Activated naive CD4-positive, alpha-beta T cell treated with anti-CD3 and anti-CD28 coated beads, Interleukin-2, amount 50 U/mL, for 16 hours (primary cell): Measurements from ENCODE around the gene MRPS15.
"Not testable (repeated sequence)": the region's sequence is repeated elsewhere in the genome, so short reads cannot be mapped to it uniquely, and the experiment has no call there.

Source experiments
- DNase-seq: peaks from one replicate; pipeline ENCODE4 v3.0.0-alpha.2; 2020

Gene MRPS15

GRCh38 chr1:36463803-36464604 lies at the start of gene MRPS15:
MRPS15 (minus strand) TSS chr1:36464384; CDS start chr1:36464275, 109 bp downstream.
- DNase-seq: peak; percentile 97

- no peak for DNase-seq
Measured at GRCh38 chr1:36512842-36513241, 48.7 kb upstream of the MRPS15 start.

- no peak for DNase-seq
Measured at GRCh38 chr1:36511804-36512798, 47.9 kb upstream of the MRPS15 start.

- not testable (repeated sequence) for DNase-seq
Measured at GRCh38 chr1:36511220-36511619, 47.0 kb upstream of the MRPS15 start.

- DNase-seq: no peak
Measured at GRCh38 chr1:36510418-36510817, 46.2 kb upstream of the MRPS15 start.

GRCh38 chr1:36508257-36508656 lies 44.1 kb upstream of the MRPS15 start:
- no peak for DNase-seq

GRCh38 chr1:36506276-36506920 lies 42.2 kb upstream of the MRPS15 start:
- no peak for DNase-seq

- DNase-seq: no peak
Measured at GRCh38 chr1:36503733-36504132, 39.5 kb upstream of the MRPS15 start.

GRCh38 chr1:36503159-36503558 lies 39.0 kb upstream of the MRPS15 start:
- no peak for DNase-seq

- no peak for DNase-seq
Measured at GRCh38 chr1:36502616-36503015, 38.4 kb upstream of the MRPS15 start.

GRCh38 chr1:36501911-36502310 lies 37.7 kb upstream of the MRPS15 start:
- DNase-seq: not testable (repeated sequence)

GRCh38 chr1:36497207-36497606 lies 33.0 kb upstream of the MRPS15 start:
- DNase-seq: no peak

GRCh38 chr1:36494971-36495370 lies 30.8 kb upstream of the MRPS15 start:
- no peak for DNase-seq

- no peak for DNase-seq
Measured at GRCh38 chr1:36493524-36493923, 29.3 kb upstream of the MRPS15 start.

GRCh38 chr1:36492491-36492890 lies 28.3 kb upstream of the MRPS15 start:
- no peak for DNase-seq

- not testable (repeated sequence) for DNase-seq
Measured at GRCh38 chr1:36489258-36490051, 25.3 kb upstream of the MRPS15 start.

- no peak for DNase-seq
Measured at GRCh38 chr1:36487906-36488305, 23.7 kb upstream of the MRPS15 start.

- not testable (repeated sequence) for DNase-seq
Measured at GRCh38 chr1:36487336-36487725, 23.1 kb upstream of the MRPS15 start.

GRCh38 chr1:36486439-36487335 lies 22.5 kb upstream of the MRPS15 start:
- DNase-seq: no peak

GRCh38 chr1:36486093-36486438 lies 21.9 kb upstream of the MRPS15 start:
- no peak for DNase-seq

- no peak for DNase-seq
Measured at GRCh38 chr1:36484099-36484498, 19.9 kb upstream of the MRPS15 start.
